IMR-90 (cell line): ENCODE measurements around the gene DDC. TPM values are rescaled to one million over a fixed set of nuclear protein-coding genes. Genes with fewer than 3 reads are reported as not detected.

Experiments used
- ATAC-seq: fragments of 200-7000 bp; cut with Tn5 transposase; 2 replicates; pipeline ENCODE4 v1.9.1; 2020; ENCODE audit warnings: low read depth, mild to moderate bottlenecking, moderate library complexity
- BruUV-seq: library from RNA; stranded (reverse); fragments of 400-500 nt; replicated peaks from 2 replicates; lab custom pipeline; 2021; lab: Mats Ljungman, UMichigan
- CTCF ChIA-PET: fragments of 300-600 bp; formaldehyde crosslinking; extraction: SDS; loops from one replicate; lab custom pipeline; 2021; ENCODE audit warnings: antibody characterized with exemption; lab: Yijun Ruan, JAX
- POLR2A ChIA-PET: fragments of 300-600 bp; sonication (Branson Sonifier 250); formaldehyde crosslinking; loops from one replicate; lab custom pipeline; 2022; ENCODE audit warnings: antibody characterized with exemption; ENCODE audit not compliant: unreplicated experiment; lab: Charles Lee
- DNase-seq: peaks from one replicate; pipeline ENCODE4 v3.0.0; 2013
- H2AFZ ChIP-seq: replicated peaks from 2 replicates; pipeline ENCODE3; 2013; ENCODE audit warnings: low read length, mild to moderate bottlenecking; ENCODE audit not compliant: poor library complexity
- H2AK5ac ChIP-seq: 2 replicates; pipeline ENCODE4 v1.6.1; 2013; ENCODE audit warnings: low read depth, low read length, inconsistent platforms
- H2AK9ac ChIP-seq: replicated peaks from 2 replicates; pipeline ENCODE3; 2013; ENCODE audit warnings: mild to moderate bottlenecking, low read depth, low read length, moderate library complexity; ENCODE audit not compliant: poor library complexity
- H2BK120ac ChIP-seq: 2 replicates; pipeline ENCODE4 v1.6.1; 2013; ENCODE audit warnings: low read depth, low read length, inconsistent platforms
- H2BK15ac ChIP-seq: 3 replicates; pipeline ENCODE4 v1.6.1; 2013; ENCODE audit warnings: low read depth, low read length, inconsistent platforms
- H2BK20ac ChIP-seq: 2 replicates; pipeline ENCODE4 v1.6.1; 2013; ENCODE audit warnings: low read depth, mild to moderate bottlenecking, inconsistent platforms, low read length, moderate library complexity
- H2BK5ac ChIP-seq: 2 replicates; pipeline ENCODE4 v1.6.1; 2013; ENCODE audit warnings: mild to moderate bottlenecking, low read depth, low read length, inconsistent platforms; ENCODE audit not compliant: poor library complexity, severe bottlenecking
- H3K14ac ChIP-seq: replicated peaks from 2 replicates; pipeline ENCODE4 v1.6.1; 2013; ENCODE audit warnings: low read depth, low read length, inconsistent platforms
- H3K18ac ChIP-seq: 2 replicates; pipeline ENCODE4 v1.6.1; 2013; ENCODE audit warnings: low read depth, low read length, control low read depth
- H3K23ac ChIP-seq: 2 replicates; pipeline ENCODE4 v1.6.1; 2013; ENCODE audit warnings: low read depth, low read length, inconsistent platforms
- H3K27ac ChIP-seq: 2 replicates; pipeline ENCODE4 v1.5.1; 2013; ENCODE audit warnings: mild to moderate bottlenecking, control low read depth, low read length; ENCODE audit not compliant: insufficient read depth
- H3K27me3 ChIP-seq: 2 replicates; pipeline ENCODE4 v1.6.1; 2013; ENCODE audit warnings: low read length; ENCODE audit not compliant: control insufficient read depth, insufficient read depth
- H3K36me3 ChIP-seq: 2 replicates; pipeline ENCODE4 v1.6.1; 2013; ENCODE audit warnings: low read length, mixed read lengths; ENCODE audit not compliant: control insufficient read depth, insufficient read depth
- H3K4ac ChIP-seq: 2 replicates; pipeline ENCODE4 v1.6.1; 2013; ENCODE audit warnings: low read depth, low read length, inconsistent platforms
- H3K4me1 ChIP-seq: 2 replicates; pipeline ENCODE4 v1.6.1; 2013; ENCODE audit warnings: low read length, mixed read lengths; ENCODE audit not compliant: control insufficient read depth, insufficient read depth
- H3K4me2 ChIP-seq: 2 replicates; pipeline ENCODE4 v1.6.1; 2013; ENCODE audit warnings: low read depth, mild to moderate bottlenecking, control low read depth, low read length, moderate library complexity
- H3K4me3 ChIP-seq: 2 replicates; pipeline ENCODE4 v1.5.1; 2013; ENCODE audit warnings: low read depth, mild to moderate bottlenecking, control low read depth, low read length, moderate library complexity; ENCODE audit not compliant: insufficient read depth
- H3K56ac ChIP-seq: 2 replicates; pipeline ENCODE4 v1.6.1; 2013; ENCODE audit warnings: low read length, inconsistent platforms; ENCODE audit not compliant: insufficient read depth; ENCODE audit errors: extremely low read depth
- H3K79me1 ChIP-seq, 2 experiments: 2 replicates each; pipeline ENCODE4 v1.6.1; 2013; ENCODE audit warnings: low read length in 2 of 2, inconsistent platforms in 1 of 2, low read depth in 1 of 2
- H3K9ac ChIP-seq: 2 replicates; pipeline ENCODE4 v1.6.1; 2013; ENCODE audit warnings: low read depth, low read length, control low read depth
- H3K9me1 ChIP-seq: 2 replicates; pipeline ENCODE4 v1.6.1; 2013; ENCODE audit warnings: low read length, inconsistent platforms; ENCODE audit not compliant: insufficient read depth
- H3K9me3 ChIP-seq: 2 replicates; pipeline ENCODE4 v1.6.1; 2013; ENCODE audit warnings: low read length; ENCODE audit not compliant: control insufficient read depth, insufficient read depth
- H4K20me1 ChIP-seq: 2 replicates; pipeline ENCODE4 v1.6.1; 2013; ENCODE audit warnings: low read length, inconsistent platforms; ENCODE audit not compliant: insufficient read depth
- H4K5ac ChIP-seq: 2 replicates; pipeline ENCODE4 v1.6.1; 2013; ENCODE audit warnings: mild to moderate bottlenecking, low read depth, low read length, control low read depth
- H4K8ac ChIP-seq, 2 experiments: 2 replicates each; pipeline ENCODE4 v1.6.1; 2013; ENCODE audit warnings: low read depth in 2 of 2, low read length in 2 of 2, control low read depth in 1 of 2, inconsistent platforms in 1 of 2
- H4K91ac ChIP-seq: 2 replicates; pipeline ENCODE4 v1.6.1; 2013; ENCODE audit warnings: low read depth, low read length, inconsistent platforms; ENCODE audit not compliant: insufficient read depth
- MAZ ChIP-seq: IDR thresholded peaks from 2 replicates; pipeline ENCODE4 v1.6.1; 2012; ENCODE audit warnings: low read depth, mild to moderate bottlenecking, low read length, improper control_type of control experiment, moderate library complexity, borderline replicate concordance
- MXI1 ChIP-seq: IDR thresholded peaks from 2 replicates; pipeline ENCODE4 v1.6.1; 2012; ENCODE audit warnings: low read depth, mild to moderate bottlenecking, low read length, moderate library complexity, borderline replicate concordance
- RCOR1 ChIP-seq: IDR thresholded peaks from 2 replicates; pipeline ENCODE4 v1.6.1; 2012; ENCODE audit warnings: mild to moderate bottlenecking, low read length, improper control_type of control experiment; ENCODE audit not compliant: insufficient replicate concordance
- SMC3 ChIP-seq: fragments of 150-350 bp; IDR thresholded peaks from 2 replicates; pipeline ENCODE4 v1.6.1; 2016; ENCODE audit warnings: low read depth, mild to moderate bottlenecking, antibody characterized with exemption, low read length, moderate library complexity
- WGBS, 2 experiments: methylation state at CpG; one replicate each; pipeline versions ENCODE4 v1.1.5 to v1.1.7; 2013; ENCODE audit warnings: missing lambda C conversion rate in 2 of 2; ENCODE audit not compliant: insufficient read length in 1 of 2; ENCODE audit errors: extremely low coverage in 2 of 2; 5-methylcytosine and 5-hydroxymethylcytosine counted together
- dilution Hi-C: fragments of 300-500 bp; cut with HindIII; formaldehyde crosslinking; loops from one replicate; pipeline ENCODE4 v1.14.3; 2018; ENCODE audit warnings: low sequenced_read_pairs; ENCODE audit not compliant: unreplicated experiment
- in situ Hi-C: fragments of 300-500 bp; cut with MboI; formaldehyde crosslinking; loops from 3 replicates; pipeline ENCODE4 v1.14.3; 2019; ENCODE audit warnings: low sequenced_read_pairs, inconsistent platforms, mixed read lengths
- intact Hi-C: fragments of 100-400 bp; cut with micrococcal nuclease; formaldehyde crosslinking; loops from 2 replicates; pipeline ENCODE4 v1.10.0; 2022
- polyA plus RNA-seq, 3 experiments: library from polyadenylated mRNA; depleted of rRNA; stranded (reverse); fragments of >200 nt; gene quantifications; 2 replicates each; pipeline ENCODE4 v1.2.3, GENCODE V29; 2012; ENCODE audit warnings: low replicate concordance in 1 of 3
- total RNA-seq: library from RNA; depleted of rRNA; stranded (reverse); fragments of >200 nt; gene quantifications from 2 replicates; pipeline ENCODE4 v1.2.3, GENCODE V29; 2012

Gene DDC
- total and polyA plus RNA-seq, 2 of the 4 experiments (the other 2 are of a cell fraction): not detected

DNA sequence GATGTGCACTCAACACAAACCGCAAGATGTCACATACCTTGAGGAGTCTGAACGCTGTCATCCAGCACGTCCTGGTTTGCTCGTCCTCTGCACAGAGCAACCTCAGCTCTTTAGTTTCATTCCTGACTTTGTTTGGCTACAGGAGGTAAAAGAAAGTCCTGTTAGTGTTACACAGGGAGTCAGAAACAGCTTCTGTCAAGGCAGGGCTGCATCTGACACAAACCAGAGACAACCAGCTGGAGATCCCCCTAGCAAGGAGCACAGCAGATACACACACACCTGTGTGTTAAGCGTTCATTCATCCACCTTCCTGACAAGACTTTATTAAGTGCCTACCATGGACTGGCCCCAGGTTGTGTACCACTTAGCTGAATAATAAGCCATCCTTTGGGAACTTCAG is 47.5 kb upstream of the DDC start:
- DNase-seq: no peak
- in situ Hi-C loops (no loop called here), dilution Hi-C loops (no loop called here), intact Hi-C loops (no loop called here)
- CTCF ChIA-PET: no interaction called here
- Histone ChIP-seq H3K4ac (no peak overlapping the region), H3K4me3 (no peak overlapping the region), H2BK120ac (no peak overlapping the region), H3K4me2 (no peak overlapping the region), H3K36me3 (peaks cover 29% of the 10 kb centered on the region), H4K8ac (no peak overlapping the region), H3K79me1 (no peaks in the 10 kb centered on the region), H2BK5ac (no peak overlapping the region), H3K23ac (no peak overlapping the region), H2BK15ac (no peak overlapping the region), H2AFZ (no peak overlapping the region), H4K20me1 (no peaks in the 10 kb centered on the region), H3K56ac (no peak overlapping the region), H3K14ac (no peak overlapping the region), H3K4me1 (no peaks in the 10 kb centered on the region), H2AK5ac (no peak overlapping the region), H2BK20ac (no peak overlapping the region), H3K9me3 (no peaks in the 10 kb centered on the region), H3K18ac (no peak overlapping the region), H4K91ac (no peak overlapping the region), H2AK9ac (peak overlapping the region; percentile 9), H3K27me3 (no peaks in the 10 kb centered on the region), H3K9me1 (no peaks in the 10 kb centered on the region; the same call in 1 of the 2 replicates), H4K5ac (no peak overlapping the region), H3K27ac (no peak overlapping the region), H3K9ac (no peak overlapping the region)
- no peak for ATAC-seq
- TF ChIP-seq MAZ (no peak), SMC3 (no peak), RCOR1 (no peak), MXI1 (no peak)
- POLR2A ChIA-PET: no interaction called here
- no TSS peak for BruUV-seq
- WGBS, 2 experiments: no CpG with 5 or more reads among the region's 5 CpGs
